ENCODE results near the gene PRR33. TPM values are rescaled to one million over a fixed set of nuclear protein-coding genes. Genes with fewer than 3 reads are reported as not detected.

Gene PRR33
- total RNA-seq, 1 donor from 2014 or later: not detected

DNA sequence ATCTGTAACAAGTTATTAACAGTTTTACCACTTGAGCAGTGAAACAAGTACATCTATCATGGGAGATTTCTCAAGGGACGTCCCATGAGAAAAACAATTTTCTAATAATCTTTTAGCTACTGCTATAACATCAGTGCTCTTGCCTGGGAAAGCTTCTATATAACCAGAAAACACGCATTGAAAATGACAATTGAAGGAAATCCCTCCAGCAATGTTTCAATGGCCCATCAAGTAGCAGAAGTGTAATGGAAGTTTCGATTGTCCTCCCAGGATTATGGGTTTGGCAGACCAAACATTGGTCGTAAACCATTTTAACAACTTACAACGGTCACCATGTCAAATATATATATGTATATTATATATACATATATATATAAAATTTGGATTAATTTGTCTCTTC, 8.0 kb upstream of the PRR33 start:
- no peak overlapping the region for H3K27ac ChIP-seq (ENCODE audit: low read depth, low read length)
- no peak for DNase-seq (ENCODE audit: low read depth)
- TF ChIP-seq, protein P1, sequence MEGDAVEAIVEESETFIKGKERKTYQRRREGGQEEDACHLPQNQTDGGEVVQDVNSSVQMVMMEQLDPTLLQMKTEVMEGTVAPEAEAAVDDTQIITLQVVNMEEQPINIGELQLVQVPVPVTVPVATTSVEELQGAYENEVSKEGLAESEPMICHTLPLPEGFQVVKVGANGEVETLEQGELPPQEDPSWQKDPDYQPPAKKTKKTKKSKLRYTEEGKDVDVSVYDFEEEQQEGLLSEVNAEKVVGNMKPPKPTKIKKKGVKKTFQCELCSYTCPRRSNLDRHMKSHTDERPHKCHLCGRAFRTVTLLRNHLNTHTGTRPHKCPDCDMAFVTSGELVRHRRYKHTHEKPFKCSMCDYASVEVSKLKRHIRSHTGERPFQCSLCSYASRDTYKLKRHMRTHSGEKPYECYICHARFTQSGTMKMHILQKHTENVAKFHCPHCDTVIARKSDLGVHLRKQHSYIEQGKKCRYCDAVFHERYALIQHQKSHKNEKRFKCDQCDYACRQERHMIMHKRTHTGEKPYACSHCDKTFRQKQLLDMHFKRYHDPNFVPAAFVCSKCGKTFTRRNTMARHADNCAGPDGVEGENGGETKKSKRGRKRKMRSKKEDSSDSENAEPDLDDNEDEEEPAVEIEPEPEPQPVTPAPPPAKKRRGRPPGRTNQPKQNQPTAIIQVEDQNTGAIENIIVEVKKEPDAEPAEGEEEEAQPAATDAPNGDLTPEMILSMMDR (IDR thresholded peaks at IDR 0.05; ENCODE audit: insufficient read depth, low read depth, low read length): no peak
- no peak for TF ChIP-seq EZH2 (IDR thresholded peaks at IDR 0.05; ENCODE audit: insufficient read depth, low read length)
- no peaks in the 10 kb centered on the region for H3K4me1 ChIP-seq (ENCODE audit: insufficient read depth, low read length)
- no peaks in the 10 kb centered on the region for H3K4me1 Mint-ChIP-seq (ENCODE audit: low read depth, unreplicated experiment)
- no peak overlapping the region for H3K4me2 ChIP-seq (ENCODE audit: low read length)
- no peaks in the 10 kb centered on the region for H3K9me3 ChIP-seq (ENCODE audit: insufficient read depth, low read depth, low read length)
- peaks cover 17% of the 10 kb centered on the region for H3K27me3 Mint-ChIP-seq (ENCODE audit: low read depth, unreplicated experiment)
- no peaks in the 10 kb centered on the region for H3K36me3 ChIP-seq (ENCODE audit: insufficient read depth, low read length)
- no peak overlapping the region for H3K4me3 ChIP-seq (ENCODE audit: insufficient read depth, low read depth, low read length)
- no peaks in the 10 kb centered on the region for H3K79me2 ChIP-seq (ENCODE audit: insufficient read depth, low read length)
- H2AFZ ChIP-seq (ENCODE audit: low read depth, low read length): no peak overlapping the region
- no peak overlapping the region for H3K4me3 Mint-ChIP-seq (ENCODE audit: unreplicated experiment)
- no peaks in the 10 kb centered on the region for H4K20me1 ChIP-seq (ENCODE audit: insufficient read depth, low read length)
- H3K9ac ChIP-seq (ENCODE audit: low read length): no peak overlapping the region
- no peak for FAIRE-seq
- peaks cover 13% of the 10 kb centered on the region for H3K27me3 ChIP-seq (ENCODE audit: insufficient read depth, low read length)
- no peaks in the 10 kb centered on the region for H3K36me3 Mint-ChIP-seq (ENCODE audit: low read depth, unreplicated experiment)
- no peaks in the 10 kb centered on the region for H3K9me3 Mint-ChIP-seq (ENCODE audit: unreplicated experiment)
- no peak overlapping the region for H3K27ac Mint-ChIP-seq (ENCODE audit: unreplicated experiment)

DNA sequence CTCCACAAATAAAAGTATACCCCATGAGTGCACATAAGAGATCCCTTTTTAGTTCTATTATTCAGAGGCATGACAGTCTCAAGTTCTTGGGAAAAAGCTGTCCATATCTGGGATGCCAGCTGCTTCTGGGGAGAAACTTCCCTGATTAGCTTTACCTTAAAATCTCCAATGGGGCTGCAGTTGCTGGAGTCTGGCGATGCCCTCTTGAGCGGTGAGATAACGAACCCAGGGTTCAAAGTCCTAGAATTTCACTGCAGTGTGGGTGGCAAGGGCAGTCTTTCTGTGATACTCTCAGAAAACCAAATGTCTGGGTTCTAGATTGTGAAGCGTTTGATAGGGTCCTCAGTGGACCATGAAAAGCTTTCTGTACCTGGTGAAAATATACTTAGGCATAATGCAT, 7.4 kb upstream of the PRR33 start:
- Mint-ChIP-seq H3K4me3 (ENCODE audit: unreplicated experiment) (no peak overlapping the region), H3K36me3 (ENCODE audit: low read depth, unreplicated experiment) (no peaks in the 10 kb centered on the region), H3K27ac (ENCODE audit: unreplicated experiment) (no peak overlapping the region), H3K27me3 (ENCODE audit: low read depth, unreplicated experiment) (peaks cover 17% of the 10 kb centered on the region), H3K9me3 (ENCODE audit: unreplicated experiment) (no peaks in the 10 kb centered on the region), H3K4me1 (ENCODE audit: low read depth, unreplicated experiment) (no peaks in the 10 kb centered on the region)
- FAIRE-seq (no peak), DNase-seq (ENCODE audit: low read depth) (no peak)
- no peak overlapping the region for H2AFZ ChIP-seq (ENCODE audit: low read depth, low read length)
- H4K20me1 ChIP-seq (ENCODE audit: insufficient read depth, low read length): no peaks in the 10 kb centered on the region
- H3K27ac ChIP-seq (ENCODE audit: low read depth, low read length): no peak overlapping the region
- no peaks in the 10 kb centered on the region for H3K36me3 ChIP-seq (ENCODE audit: insufficient read depth, low read length)
- TF ChIP-seq EZH2 (IDR thresholded peaks at IDR 0.05; ENCODE audit: insufficient read depth, low read length): no peak
- TF ChIP-seq, protein P1 (IDR thresholded peaks at IDR 0.05; ENCODE audit: insufficient read depth, low read depth, low read length): no peak
- H3K4me1 ChIP-seq (ENCODE audit: insufficient read depth, low read length): no peaks in the 10 kb centered on the region
- no peak overlapping the region for H3K4me2 ChIP-seq (ENCODE audit: low read length)
- H3K27me3 ChIP-seq (ENCODE audit: insufficient read depth, low read length): peaks cover 13% of the 10 kb centered on the region
- H3K9me3 ChIP-seq (ENCODE audit: insufficient read depth, low read depth, low read length): no peaks in the 10 kb centered on the region
- no peak overlapping the region for H3K9ac ChIP-seq (ENCODE audit: low read length)
- H3K4me3 ChIP-seq (ENCODE audit: insufficient read depth, low read depth, low read length): no peak overlapping the region
- no peaks in the 10 kb centered on the region for H3K79me2 ChIP-seq (ENCODE audit: insufficient read depth, low read length)

GRCh38 chr11:1896923-1897322, 5.2 kb upstream of the PRR33 start:
- no peak overlapping the region for H3K4me3 Mint-ChIP-seq (ENCODE audit: unreplicated experiment)
- no peak overlapping the region for H2AFZ ChIP-seq (ENCODE audit: low read depth, low read length)
- H3K36me3 Mint-ChIP-seq (ENCODE audit: low read depth, unreplicated experiment): no peaks in the 10 kb centered on the region
- H3K4me2 ChIP-seq (ENCODE audit: low read length): no peak overlapping the region
- no peaks in the 10 kb centered on the region for H4K20me1 ChIP-seq (ENCODE audit: insufficient read depth, low read length)
- no peak overlapping the region for H3K27ac Mint-ChIP-seq (ENCODE audit: unreplicated experiment)
- no peaks in the 10 kb centered on the region for H3K4me1 Mint-ChIP-seq (ENCODE audit: low read depth, unreplicated experiment)
- H3K9me3 ChIP-seq (ENCODE audit: insufficient read depth, low read depth, low read length): no peaks in the 10 kb centered on the region
- H3K27me3 Mint-ChIP-seq (ENCODE audit: low read depth, unreplicated experiment): peaks cover 18% of the 10 kb centered on the region
- H3K27ac ChIP-seq (ENCODE audit: low read depth, low read length): no peak overlapping the region
- H3K4me3 ChIP-seq (ENCODE audit: insufficient read depth, low read depth, low read length): no peak overlapping the region
- no peaks in the 10 kb centered on the region for H3K36me3 ChIP-seq (ENCODE audit: insufficient read depth, low read length)
- peaks cover 13% of the 10 kb centered on the region for H3K27me3 ChIP-seq (ENCODE audit: insufficient read depth, low read length)
- no peaks in the 10 kb centered on the region for H3K4me1 ChIP-seq (ENCODE audit: insufficient read depth, low read length)
- TF ChIP-seq, protein P1 (IDR thresholded peaks at IDR 0.05; ENCODE audit: insufficient read depth, low read depth, low read length): no peak
- no peak for TF ChIP-seq EZH2 (IDR thresholded peaks at IDR 0.05; ENCODE audit: insufficient read depth, low read length)
- no peaks in the 10 kb centered on the region for H3K9me3 Mint-ChIP-seq (ENCODE audit: unreplicated experiment)
- H3K9ac ChIP-seq (ENCODE audit: low read length): no peak overlapping the region
- FAIRE-seq (no peak), DNase-seq (ENCODE audit: low read depth) (no peak)
- no peaks in the 10 kb centered on the region for H3K79me2 ChIP-seq (ENCODE audit: insufficient read depth, low read length)

Measured in astrocyte (in vitro differentiated cells and primary cell).